ENCODE results near the gene HYAL3. TPM values are rescaled to one million over a fixed set of nuclear protein-coding genes. Genes with fewer than 3 reads are reported as not detected.
A peak's percentile ranks its signal among the peaks of the same experiment; 100 is the strongest.

Gene HYAL3
- total RNA-seq, 2 donors from 2014 or later = 2.5 to 4.2 TPM

DNA sequence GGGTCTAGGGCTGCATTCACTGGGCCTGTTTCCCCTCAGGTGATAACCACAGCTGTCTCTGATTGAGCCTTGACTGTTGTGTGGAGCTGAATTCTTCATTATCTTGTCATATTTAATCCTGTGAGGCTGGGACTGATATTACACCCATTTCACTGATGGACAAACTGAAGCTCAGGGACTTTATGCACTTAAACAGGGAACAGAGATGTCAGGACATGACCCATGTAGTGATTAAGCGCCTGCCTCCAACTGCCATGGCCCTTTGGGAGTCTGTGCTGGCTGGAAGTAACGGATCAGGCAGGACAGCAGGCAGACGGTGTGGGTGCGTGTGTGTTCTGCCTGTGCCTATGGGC is 55.7 kb downstream of the HYAL3 start:
- Histone ChIP-seq H3K9me3 (no peaks in the 10 kb centered on the region), H3K27me3 (no peaks in the 10 kb centered on the region), H3K4me3 (no peak overlapping the region), H3K9ac (ENCODE audit: low read depth in 2 of 2, low read length in 2 of 2) (peak overlapping the region in 1 of 2 donors; percentile 1), H3K27ac (peak overlapping the region; percentile 52), H3K4me1 (peaks cover 29% of the 10 kb centered on the region), H3K36me3 (no peaks in the 10 kb centered on the region)
- intact Hi-C loops (cut with DNase I) = no loop called here
- TF ChIP-seq, protein P1, sequence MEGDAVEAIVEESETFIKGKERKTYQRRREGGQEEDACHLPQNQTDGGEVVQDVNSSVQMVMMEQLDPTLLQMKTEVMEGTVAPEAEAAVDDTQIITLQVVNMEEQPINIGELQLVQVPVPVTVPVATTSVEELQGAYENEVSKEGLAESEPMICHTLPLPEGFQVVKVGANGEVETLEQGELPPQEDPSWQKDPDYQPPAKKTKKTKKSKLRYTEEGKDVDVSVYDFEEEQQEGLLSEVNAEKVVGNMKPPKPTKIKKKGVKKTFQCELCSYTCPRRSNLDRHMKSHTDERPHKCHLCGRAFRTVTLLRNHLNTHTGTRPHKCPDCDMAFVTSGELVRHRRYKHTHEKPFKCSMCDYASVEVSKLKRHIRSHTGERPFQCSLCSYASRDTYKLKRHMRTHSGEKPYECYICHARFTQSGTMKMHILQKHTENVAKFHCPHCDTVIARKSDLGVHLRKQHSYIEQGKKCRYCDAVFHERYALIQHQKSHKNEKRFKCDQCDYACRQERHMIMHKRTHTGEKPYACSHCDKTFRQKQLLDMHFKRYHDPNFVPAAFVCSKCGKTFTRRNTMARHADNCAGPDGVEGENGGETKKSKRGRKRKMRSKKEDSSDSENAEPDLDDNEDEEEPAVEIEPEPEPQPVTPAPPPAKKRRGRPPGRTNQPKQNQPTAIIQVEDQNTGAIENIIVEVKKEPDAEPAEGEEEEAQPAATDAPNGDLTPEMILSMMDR (IDR thresholded peaks at IDR 0.05) = no peak
- no peak for DNase-seq

GRCh38 chr3:50242851-50243542 is 56.2 kb downstream of the HYAL3 start:
- H3K27ac ChIP-seq = peak overlapping the region; percentile 52
- intact Hi-C loops (cut with DNase I) = no loop called here
- peak; percentile 65 for DNase-seq
- TF ChIP-seq, protein P1 (IDR thresholded peaks at IDR 0.05) = no peak
- H3K4me3 ChIP-seq = no peak overlapping the region
- peaks cover 33% of the 10 kb centered on the region for H3K4me1 ChIP-seq
- no peaks in the 10 kb centered on the region for H3K9me3 ChIP-seq
- H3K9ac ChIP-seq (ENCODE audit: low read depth in 2 of 2, low read length in 2 of 2) = peak overlapping the region; percentile 1 to 15
- H3K36me3 ChIP-seq = no peaks in the 10 kb centered on the region
- H3K27me3 ChIP-seq = no peaks in the 10 kb centered on the region

Other genes starting within 250 kb of the HYAL3 start
- gene RBM5, start 210.5 kb downstream of the HYAL3 start, total RNA-seq = 100 to 1,000 TPM; 104 to 114 TPM
- gene SEMA3F, start 144.1 kb downstream of the HYAL3 start, total RNA-seq = 10 to 100 TPM; 14.7 to 24.0 TPM
- not detected for gene GNAT1, start 107.8 kb downstream of the HYAL3 start, total RNA-seq
- under 1 TPM; 0.24 to 0.40 TPM for gene SLC38A3, start 94.1 kb downstream of the HYAL3 start, total RNA-seq
- gene GNAI2, start 63.2 kb downstream of the HYAL3 start, total RNA-seq = 10 to 100 TPM; 48.7 to 77.4 TPM
- gene SEMA3B, start 30.3 kb downstream of the HYAL3 start, total RNA-seq = 10 to 100 TPM; 51.6 to 57.0 TPM
- gene LSMEM2, start 20.3 kb downstream of the HYAL3 start, total RNA-seq = not detected
- gene IFRD2, start 7.0 kb downstream of the HYAL3 start, total RNA-seq = 100 to 1,000 TPM in 1 of 2 donors, 10 to 100 TPM in 1; 52.8 to 129 TPM
- 1 to 10 TPM; 6.7 to 10.0 TPM for gene NAA80, start within 50 bp of the HYAL3 start, total RNA-seq
- 10 to 100 TPM in 1 of 2 donors, 1 to 10 TPM in 1; 9.0 to 15.2 TPM for gene HYAL1, start 4.2 kb upstream of the HYAL3 start, total RNA-seq
- gene HYAL2, start 23.3 kb upstream of the HYAL3 start, total RNA-seq = 10 to 100 TPM; 31.3 to 37.1 TPM
- 10 to 100 TPM; 26.1 to 39.5 TPM for gene TUSC2, start 28.8 kb upstream of the HYAL3 start, total RNA-seq
- 10 to 100 TPM; 20.6 to 28.2 TPM for gene RASSF1, start 41.4 kb upstream of the HYAL3 start, total RNA-seq
- 1 to 10 TPM in 1 of 2 donors, under 1 TPM in 1; 0.37 to 1.5 TPM for gene ZMYND10, start 46.3 kb upstream of the HYAL3 start, total RNA-seq
- gene NPRL2, start 51.4 kb upstream of the HYAL3 start, total RNA-seq = 10 to 100 TPM; 23.2 to 29.6 TPM
- gene CYB561D2, start 51.5 kb upstream of the HYAL3 start, total RNA-seq = 10 to 100 TPM; 30.9 to 46.2 TPM
- gene TMEM115, start 60.1 kb upstream of the HYAL3 start, total RNA-seq = 10 to 100 TPM; 42.1 to 45.0 TPM
- gene CACNA2D2, start 204.2 kb upstream of the HYAL3 start, total RNA-seq = 1 to 10 TPM; 2.4 to 3.3 TPM

All from colonic mucosa (tissue), 4 donors.